K562 (cell line): ENCODE results near the gene SERPINB2. TPM values are rescaled to one million over a fixed set of nuclear protein-coding genes. Genes with fewer than 3 reads are reported as not detected.
A peak's percentile ranks its signal among the peaks of the same experiment; 100 is the strongest.

ENCODE experiments used
- ATAC-seq: fragments of 200-7000 bp; cut with Tn5 transposase; 3 replicates; pipeline ENCODE4 v1.9.1; 2020; ENCODE audit warnings: moderate library complexity
- BruUV-seq: library from RNA; stranded (reverse); fragments of 400-500 nt; replicated peaks from 2 replicates; lab custom pipeline; 2021; lab: Mats Ljungman, UMichigan
- CTCF ChIA-PET: fragments of 300-600 bp; formaldehyde crosslinking; extraction: SDS; loops from one replicate; lab custom pipeline; 2021; ENCODE audit warnings: low intra/inter-chr PET ratio; lab: Yijun Ruan, JAX
- POLR2A ChIA-PET: fragments of 300-600, 350-650 bp; sonication (Branson Sonifier 250); formaldehyde crosslinking; extraction: SDS; loops from one replicate; lab custom pipeline; 2021; ENCODE audit warnings: antibody characterized with exemption, inconsistent platforms; lab: Yijun Ruan, JAX
- DNase-seq, 4 experiments: peaks; one replicate each; pipeline versions ENCODE4 v3.0.0 to v3.0.0-alpha.2; 2011 to 2018; ENCODE audit warnings: low spot score in 3 of 4, mixed read lengths in 3 of 4; ENCODE audit errors: extremely low read depth in 1 of 4
- FAIRE-seq: peaks from 2 replicates; lab custom pipeline; 2011; peaks lifted over from hg19 to GRCh38; lab: Jason Lieb, UNC
- H2AFZ ChIP-seq: 2 replicates; pipeline ENCODE4 v1.6.0; 2011; ENCODE audit warnings: low read depth, low read length, control low read depth, inconsistent platforms
- H3K27ac ChIP-seq: fragments of 200-600 bp; 3 replicates; pipeline ENCODE4 v1.8.0; 2011; ENCODE audit warnings: low read depth, mild to moderate bottlenecking, control low read depth, inconsistent platforms, low read length, moderate library complexity, mixed read lengths; ENCODE audit errors: extremely low read depth
- H3K27me3 ChIP-seq, 2 experiments: fragments of 300-600 bp in 1 of 2; 2 replicates in 1 of 2; 3 replicates in 1 of 2; pipeline versions ENCODE4 v1.6.0 to v1.8.0; 2011; ENCODE audit warnings: inconsistent platforms in 2 of 2, low read length in 2 of 2, mild to moderate bottlenecking in 1 of 2, mixed read lengths in 1 of 2, moderate library complexity in 1 of 2; ENCODE audit not compliant: control insufficient read depth in 2 of 2, insufficient read depth in 2 of 2
- H3K36me3 ChIP-seq: fragments of 300-600 bp; 3 replicates; pipeline ENCODE4 v1.8.0; 2011; ENCODE audit warnings: mild to moderate bottlenecking, low read length, inconsistent platforms; ENCODE audit not compliant: control insufficient read depth, insufficient read depth
- H3K4me1 ChIP-seq, 2 experiments: fragments of 200-600 bp in 1 of 2; replicated peaks in 1 of 2; 2 replicates in 1 of 2; 3 replicates in 1 of 2; pipeline versions ENCODE4 v1.5.1 to v1.8.0; 2011; ENCODE audit warnings: inconsistent platforms in 2 of 2, low read length in 2 of 2, mild to moderate bottlenecking in 1 of 2, mixed read lengths in 1 of 2, moderate library complexity in 1 of 2; ENCODE audit not compliant: control insufficient read depth in 2 of 2, insufficient read depth in 2 of 2
- H3K4me2 ChIP-seq: 2 replicates; pipeline ENCODE4 v1.6.1; 2011; ENCODE audit warnings: low read length, control low read depth, inconsistent platforms, mixed read lengths; ENCODE audit not compliant: insufficient read depth
- H3K4me3 ChIP-seq: fragments of 200-600 bp; sonication (generic), shearing (Covaris generic); 2 replicates; pipeline ENCODE4 v1.5.1; 2016; ENCODE audit warnings: control low read depth, inconsistent platforms
- H3K79me2 ChIP-seq: fragments of 200-600 bp; 3 replicates; pipeline ENCODE4 v1.8.0; 2011; ENCODE audit warnings: low read length, inconsistent platforms; ENCODE audit not compliant: control insufficient read depth, insufficient read depth
- H3K9ac ChIP-seq, 2 experiments: 2 replicates each; pipeline versions ENCODE4 v1.6.0 to v1.6.1; 2011; ENCODE audit warnings: low read depth in 2 of 2, low read length in 2 of 2, control low read depth in 1 of 2, inconsistent platforms in 1 of 2, mild to moderate bottlenecking in 1 of 2, mixed read lengths in 1 of 2; ENCODE audit not compliant: insufficient read depth in 1 of 2
- H3K9me1 ChIP-seq: one replicate; pipeline ENCODE4 v1.6.0; 2011; ENCODE audit warnings: inconsistent platforms, mild to moderate bottlenecking, low read length, moderate library complexity; ENCODE audit not compliant: control insufficient read depth, insufficient read depth
- H3K9me3 ChIP-seq: replicated peaks from 2 replicates; pipeline ENCODE4 v1.5.1; 2011; ENCODE audit warnings: low read depth, low read length, inconsistent platforms; ENCODE audit not compliant: control insufficient read depth, insufficient read depth
- H4K20me1 ChIP-seq: replicated peaks from 2 replicates; pipeline ENCODE4 v1.6.1; 2011; ENCODE audit warnings: low read length, inconsistent platforms, mixed read lengths; ENCODE audit not compliant: control insufficient read depth, insufficient read depth
- FOXA3 ChIP-seq, 2 experiments: fragments of 450-650 bp in 1 of 2; sonication (generic) in 1 of 2; formaldehyde crosslinking; IDR thresholded peaks in 1 of 2; conservative IDR thresholded peaks in 1 of 2; 2 replicates each; pipeline versions ENCODE4 v1.4.0 to v1.8.0; 2020 to 2022; ENCODE audit warnings: mild to moderate bottlenecking in 2 of 2, missing genetic modification reagents in 1 of 2
- FOXJ3 ChIP-seq: sonication (generic); formaldehyde crosslinking; IDR thresholded peaks from 2 replicates; pipeline ENCODE4 v1.4.0; 2020; ENCODE audit warnings: mild to moderate bottlenecking, missing genetic modification reagents
- FOXK1 ChIP-seq: sonication (generic); formaldehyde crosslinking; IDR thresholded peaks from 2 replicates; pipeline ENCODE4 v1.8.0; 2022; ENCODE audit warnings: missing genetic modification reagents, mild to moderate bottlenecking, borderline replicate concordance
- ILK ChIP-seq: fragments of 450-650 bp; IDR thresholded peaks from 2 replicates; pipeline ENCODE4 v1.6.1; 2016; ENCODE audit warnings: missing genetic modification characterization, low read depth, mild to moderate bottlenecking, missing compliant biosample characterization, moderate library complexity, borderline replicate concordance
- LCOR ChIP-seq: sonication (generic); formaldehyde crosslinking; IDR thresholded peaks from 2 replicates; pipeline ENCODE4 v1.8.0; 2022; ENCODE audit warnings: mild to moderate bottlenecking, missing genetic modification reagents
- POLR2AphosphoS5 ChIP-seq: IDR thresholded peaks from 2 replicates; pipeline ENCODE4 v1.6.1; 2011; ENCODE audit warnings: mild to moderate bottlenecking, low read depth, low read length, moderate library complexity; ENCODE audit not compliant: control insufficient read depth, insufficient read depth
- POU5F1 ChIP-seq: fragments of 150-350 bp; IDR thresholded peaks from 2 replicates; pipeline ENCODE4 v1.6.1; 2014; ENCODE audit warnings: borderline replicate concordance, low read length, low read depth, mild to moderate bottlenecking; ENCODE audit not compliant: partially characterized antibody
- SIN3A ChIP-seq, 2 experiments: fragments of 150-350 bp in 1 of 2; IDR thresholded peaks; 2 replicates each; pipeline ENCODE4 v1.6.1; 2011 to 2016; ENCODE audit warnings: borderline replicate concordance in 2 of 2, low read depth in 2 of 2, low read length in 2 of 2, mild to moderate bottlenecking in 2 of 2, moderate library complexity in 2 of 2; ENCODE audit not compliant: control insufficient read depth in 1 of 2
- SPI1 ChIP-seq: IDR thresholded peaks from 2 replicates; pipeline ENCODE4 v1.6.1; 2011; ENCODE audit warnings: low read depth, low read length, control low read depth, borderline replicate concordance
- TAF9B ChIP-seq: fragments of 450-650 bp; IDR thresholded peaks from 2 replicates; pipeline ENCODE4 v1.6.1; 2018; ENCODE audit warnings: mild to moderate bottlenecking; ENCODE audit not compliant: partially characterized antibody
- WGBS: fragments of 100-300 bp; shearing (Covaris generic); methylation state at CpG from one replicate; pipeline ENCODE4 v1.1.6; 2016; ENCODE audit warnings: low coverage, mixed read lengths; ENCODE audit not compliant: insufficient coverage; ENCODE audit errors: missing lambda C conversion rate; 5-methylcytosine and 5-hydroxymethylcytosine counted together
- in situ Hi-C: fragments of 300-500 bp; cut with MboI; formaldehyde crosslinking; loops from 4 replicates; pipeline ENCODE4 v1.15.0; 2018; ENCODE audit warnings: inconsistent platforms, mixed read lengths
- intact Hi-C: fragments of 100-400 bp; cut with micrococcal nuclease; formaldehyde crosslinking; loops from 2 replicates; pipeline ENCODE4 v1.14.2; 2022
- polyA plus RNA-seq, 8 experiments: library from polyadenylated mRNA; depleted of rRNA in 4 of 8; stranded (reverse) in 5 of 8; unstranded in 3 of 8; fragments of >200 nt; fragmentation: Nextera tagmentation in 2 of 8; fragmentation: Illumina TruSeq in 1 of 8; extraction: Ambion mirVana in 2 of 8; extraction: Trizol in 1 of 8; gene quantifications; 2 replicates each; pipeline versions ENCODE4 v1.2.1 to v1.2.3, GENCODE V29; 2011 to 2014; ENCODE audit warnings: inconsistent platforms in 1 of 8, missing spikeins in 1 of 8
- total RNA-seq, 7 experiments: library from RNA; depleted of rRNA in 6 of 7; stranded (reverse); fragments of >200 nt in 6 of 7; fragmentation: Illumina TruSeq in 2 of 7; extraction: Trizol in 2 of 7; gene quantifications; 2 replicates each; pipeline versions ENCODE4 v1.2.1 to v1.2.3, GENCODE V29; 2011 to 2021; ENCODE audit warnings: low replicate concordance in 1 of 7
- TF ChIP-seq, protein P1 (sequence below), 3 experiments: IDR thresholded peaks in 2 of 3; conservative IDR thresholded peaks in 1 of 3; 2 replicates each; pipeline ENCODE4 v1.5.1; 2011 to 2012; ENCODE audit warnings: low read length in 3 of 3, mild to moderate bottlenecking in 3 of 3, control low read depth in 2 of 3, improper control_type of control experiment in 1 of 3, inconsistent platforms in 1 of 3, low read depth in 1 of 3, mixed read lengths in 1 of 3, moderate library complexity in 1 of 3; ENCODE audit not compliant: insufficient read depth in 2 of 3
- TF ChIP-seq, protein P2 (sequence below): fragments of 450-650 bp; formaldehyde crosslinking; conservative IDR thresholded peaks from 2 replicates; pipeline ENCODE4 v1.4.0; 2022; ENCODE audit warnings: mild to moderate bottlenecking, missing genetic modification characterization

Gene SERPINB2
- total and polyA plus RNA-seq, 9 of the 15 experiments (the other 6 are each of a cell fraction or from before 2014, with no cell fraction given), result 0.03 to 0.13 (median 0.09) TPM; not detected in 5

DNA sequence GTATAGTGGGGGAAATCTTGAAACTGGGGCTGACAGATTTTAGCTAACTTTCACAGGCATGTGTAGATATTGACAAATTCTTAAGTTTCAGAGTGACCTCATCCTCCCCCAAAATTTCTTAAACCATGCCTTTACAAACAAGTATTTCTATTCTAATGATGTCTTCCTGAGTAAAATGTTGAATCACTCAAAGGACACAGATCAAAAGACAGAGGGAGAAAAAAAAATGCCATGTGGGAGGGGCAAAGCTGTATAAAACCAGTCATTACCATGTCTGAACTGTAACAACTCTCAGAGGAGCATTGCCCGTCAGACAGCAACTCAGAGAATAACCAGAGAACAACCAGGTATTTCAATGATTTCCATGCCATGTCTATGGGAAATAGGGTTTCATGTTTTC lies at the start of gene SERPINB2 (continued):
- TF ChIP-seq FOXA3 (CRISPR knock-in tag; conservative IDR thresholded peaks at IDR 0.05 in 1 of 2, IDR thresholded peaks at IDR 0.05 in 1 of 2), result no peak

DNA sequence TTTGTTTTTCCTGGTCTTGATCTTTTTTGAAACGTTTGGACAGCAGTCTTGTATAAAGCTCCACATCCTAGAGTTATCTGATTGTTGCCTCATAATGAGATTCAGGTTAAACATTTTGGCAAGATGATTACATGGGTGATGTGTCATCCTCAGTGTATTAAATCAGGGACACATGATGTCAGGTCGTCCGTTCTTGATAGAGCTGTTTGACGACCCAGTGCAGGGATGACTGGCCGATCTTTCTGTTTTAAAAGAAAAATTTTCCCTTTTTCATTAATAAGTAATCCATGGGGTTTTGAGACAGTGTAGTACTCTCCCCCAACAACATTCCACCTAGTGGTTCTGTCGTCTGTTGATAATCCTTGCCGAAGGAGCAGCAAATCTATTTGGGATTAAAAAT lies 44.5 kb upstream of the SERPINB2 start:
- Histone ChIP-seq H3K4me3 (no peak overlapping the region), H3K9ac (no peak overlapping the region)
- no peak for FAIRE-seq

DNA sequence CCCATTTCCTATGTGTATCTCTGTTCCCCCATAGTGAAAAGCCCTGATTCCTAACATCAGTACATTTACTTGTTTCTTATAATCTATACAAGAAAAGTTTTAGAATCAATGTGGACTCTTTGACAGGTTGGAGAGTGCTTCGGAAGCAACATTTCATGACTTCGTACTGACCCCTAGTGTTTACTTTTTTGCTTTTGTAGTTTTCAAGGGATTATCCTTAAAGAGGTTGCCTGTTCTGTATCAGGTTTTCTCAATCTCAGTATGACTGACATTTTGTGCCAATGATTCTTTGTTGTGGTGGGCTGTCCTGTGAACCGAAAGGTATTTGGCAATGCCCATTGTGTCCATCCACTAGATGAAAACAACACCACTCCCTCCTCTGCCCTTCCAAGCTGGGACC lies 43.3 kb upstream of the SERPINB2 start:
- H4K20me1 ChIP-seq, result no peaks in the 10 kb centered on the region
- H3K9me3 ChIP-seq, result no peaks in the 10 kb centered on the region
- ChIA-PET CTCF (no interaction called here), POLR2A (no interaction called here)
- H3K79me2 ChIP-seq, result no peaks in the 10 kb centered on the region
- no peak overlapping the region for H2AFZ ChIP-seq
- in situ Hi-C loops, result loop anchor here (25.0 kb wide), 1 partner anchor 832 kb away; no protein-coding TSS in a partner anchor
- no peak for ATAC-seq
- no peaks in the 10 kb centered on the region for H3K9me1 ChIP-seq
- no TSS peak for BruUV-seq
- H3K27ac ChIP-seq, result no peak overlapping the region
- H3K9ac ChIP-seq, result no peak overlapping the region
- H3K4me2 ChIP-seq, result no peak overlapping the region
- H3K4me3 ChIP-seq, result no peak overlapping the region
- H3K4me1 ChIP-seq, result no peaks in the 10 kb centered on the region
- WGBS, result 0% methylated on average over 3 of the region's 3 CpGs
- H3K27me3 ChIP-seq, result no peaks in the 10 kb centered on the region
- no peak for FAIRE-seq
- intact Hi-C loops, result loop anchor here (10.0 kb wide), 1 partner anchor 499 kb away; no protein-coding TSS in a partner anchor
- DNase-seq, result peak in 1 of 4 experiments; percentile 4
- H3K36me3 ChIP-seq, result no peaks in the 10 kb centered on the region
- TF ChIP-seq, protein P1, sequence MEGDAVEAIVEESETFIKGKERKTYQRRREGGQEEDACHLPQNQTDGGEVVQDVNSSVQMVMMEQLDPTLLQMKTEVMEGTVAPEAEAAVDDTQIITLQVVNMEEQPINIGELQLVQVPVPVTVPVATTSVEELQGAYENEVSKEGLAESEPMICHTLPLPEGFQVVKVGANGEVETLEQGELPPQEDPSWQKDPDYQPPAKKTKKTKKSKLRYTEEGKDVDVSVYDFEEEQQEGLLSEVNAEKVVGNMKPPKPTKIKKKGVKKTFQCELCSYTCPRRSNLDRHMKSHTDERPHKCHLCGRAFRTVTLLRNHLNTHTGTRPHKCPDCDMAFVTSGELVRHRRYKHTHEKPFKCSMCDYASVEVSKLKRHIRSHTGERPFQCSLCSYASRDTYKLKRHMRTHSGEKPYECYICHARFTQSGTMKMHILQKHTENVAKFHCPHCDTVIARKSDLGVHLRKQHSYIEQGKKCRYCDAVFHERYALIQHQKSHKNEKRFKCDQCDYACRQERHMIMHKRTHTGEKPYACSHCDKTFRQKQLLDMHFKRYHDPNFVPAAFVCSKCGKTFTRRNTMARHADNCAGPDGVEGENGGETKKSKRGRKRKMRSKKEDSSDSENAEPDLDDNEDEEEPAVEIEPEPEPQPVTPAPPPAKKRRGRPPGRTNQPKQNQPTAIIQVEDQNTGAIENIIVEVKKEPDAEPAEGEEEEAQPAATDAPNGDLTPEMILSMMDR (IDR thresholded peaks at IDR 0.05 in 2 of 3, conservative IDR thresholded peaks at IDR 0.05 in 1 of 3; ENCODE audit: insufficient read depth in 2 of 3, low read depth in 1 of 3, low read length in 3 of 3), result peak in 1 of 3 experiments; percentile 24; a peak in 1 of 6 replicates
- TF ChIP-seq, protein P2, sequence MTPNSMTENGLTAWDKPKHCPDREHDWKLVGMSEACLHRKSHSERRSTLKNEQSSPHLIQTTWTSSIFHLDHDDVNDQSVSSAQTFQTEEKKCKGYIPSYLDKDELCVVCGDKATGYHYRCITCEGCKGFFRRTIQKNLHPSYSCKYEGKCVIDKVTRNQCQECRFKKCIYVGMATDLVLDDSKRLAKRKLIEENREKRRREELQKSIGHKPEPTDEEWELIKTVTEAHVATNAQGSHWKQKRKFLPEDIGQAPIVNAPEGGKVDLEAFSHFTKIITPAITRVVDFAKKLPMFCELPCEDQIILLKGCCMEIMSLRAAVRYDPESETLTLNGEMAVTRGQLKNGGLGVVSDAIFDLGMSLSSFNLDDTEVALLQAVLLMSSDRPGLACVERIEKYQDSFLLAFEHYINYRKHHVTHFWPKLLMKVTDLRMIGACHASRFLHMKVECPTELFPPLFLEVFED, result no peak
- TF ChIP-seq POU5F1, result no peak
- no peak for TF ChIP-seq LCOR (CRISPR knock-in tag)
- TF ChIP-seq FOXJ3, result no peak
- TF ChIP-seq FOXK1 (CRISPR knock-in tag), result no peak
- TF ChIP-seq POLR2AphosphoS5, result no peak

More for the DNA sequence above, 44.5 kb upstream of the SERPINB2 start:
- Histone ChIP-seq H3K27ac (no peak overlapping the region), H3K9me3 (no peaks in the 10 kb centered on the region), H3K4me2 (no peak overlapping the region), H4K20me1 (no peaks in the 10 kb centered on the region), H3K9me1 (no peaks in the 10 kb centered on the region), H3K36me3 (no peaks in the 10 kb centered on the region), H2AFZ (no peak overlapping the region), H3K4me1 (no peaks in the 10 kb centered on the region), H3K27me3 (no peaks in the 10 kb centered on the region), H3K79me2 (no peaks in the 10 kb centered on the region)
- no TSS peak for BruUV-seq
- no peak for ATAC-seq
- intact Hi-C loops (loop anchor here (10.0 kb wide), 1 partner anchor 498 kb away; no protein-coding TSS in a partner anchor), in situ Hi-C loops (loop anchor here (25.0 kb wide), 1 partner anchor 831 kb away; no protein-coding TSS in a partner anchor)
- ChIA-PET POLR2A (no interaction called here), CTCF (no interaction called here)
- TF ChIP-seq TAF9B (no peak), SIN3A (IDR thresholded peaks at IDR 0.05; ENCODE audit: borderline replicate concordance in 2 of 2, control insufficient read depth in 1 of 2, low read depth in 2 of 2, low read length in 2 of 2) (no peak), ILK (tag) (no peak), SPI1 (no peak)
- DNase-seq, result no peak
- WGBS, result 0% methylated on average over 6 of the region's 7 CpGs
